ENCODE results near the gene HECW1.
"Not testable (repeated sequence)": the region's sequence is repeated elsewhere in the genome, so short reads cannot be mapped to it uniquely, and the experiment has no call there.

Gene HECW1

GRCh38 chr7:43313628-43314378 is 201.4 kb downstream of the HECW1 start:
- DNase-seq, result no peak

GRCh38 chr7:43314379-43315158 is 202.1 kb downstream of the HECW1 start:
- DNase-seq, result no peak

- DNase-seq, result no peak
Observed at GRCh38 chr7:43317075-43317474, 204.6 kb downstream of the HECW1 start.

- no peak for DNase-seq
Observed at GRCh38 chr7:43318188-43318770, 205.8 kb downstream of the HECW1 start.

GRCh38 chr7:43325595-43325994 is 213.1 kb downstream of the HECW1 start:
- DNase-seq, result no peak

- no peak for DNase-seq
Observed at GRCh38 chr7:43328336-43328735, 215.9 kb downstream of the HECW1 start.

GRCh38 chr7:43328785-43329380 is 216.4 kb downstream of the HECW1 start:
- no peak for DNase-seq

DNA sequence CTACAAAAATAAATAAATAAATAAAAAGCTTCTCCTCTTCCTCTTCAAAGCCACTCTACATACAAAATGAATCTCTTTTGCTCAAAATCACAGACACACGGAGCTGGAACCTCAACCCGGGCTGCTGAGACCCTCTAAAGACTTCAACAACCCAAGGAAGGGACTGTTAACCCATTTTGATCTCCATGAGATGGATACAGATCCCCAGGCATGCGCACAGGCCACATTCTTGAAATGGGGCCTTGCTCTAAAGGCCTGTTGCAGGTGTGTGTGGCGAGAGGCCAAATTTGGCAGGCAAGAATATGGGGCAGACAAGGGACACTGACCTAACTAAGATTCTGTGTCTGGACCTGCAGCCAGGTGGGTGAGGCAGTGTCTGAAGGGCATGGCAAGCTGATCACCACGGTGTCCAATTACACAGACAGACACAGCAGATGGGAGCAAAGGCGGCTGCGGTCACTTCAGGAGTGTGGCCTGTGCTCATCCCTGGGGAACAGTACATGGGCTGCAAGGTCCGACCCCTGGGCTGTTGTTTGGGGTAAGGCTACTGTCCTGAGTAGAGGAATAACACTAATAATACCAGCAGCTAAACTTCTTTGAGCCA is 219.8 kb downstream of the HECW1 start:
- DNase-seq, result no peak

- no peak for DNase-seq
Observed at GRCh38 chr7:43337191-43337590, 224.7 kb downstream of the HECW1 start.

- no peak for DNase-seq
Observed at GRCh38 chr7:43337811-43338210, 225.4 kb downstream of the HECW1 start.

DNA sequence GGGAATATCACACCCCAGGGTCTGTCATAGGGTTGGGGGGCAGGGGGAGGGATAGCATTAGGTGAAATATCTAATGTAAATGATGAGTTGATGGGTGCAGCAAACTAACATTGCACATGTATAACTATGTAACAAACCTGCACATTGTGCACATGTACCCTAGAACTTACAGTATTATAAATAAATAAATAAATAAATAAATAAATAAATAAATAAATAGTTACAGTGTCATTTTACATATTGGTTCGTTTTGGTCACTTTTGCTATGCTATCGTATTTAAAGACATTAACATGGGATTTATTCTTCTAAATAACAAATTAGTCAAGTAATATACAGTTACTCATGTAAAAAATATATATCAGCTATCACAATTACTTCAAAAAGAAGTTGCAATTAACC is 228.7 kb downstream of the HECW1 start:
- no peak for DNase-seq

DNA sequence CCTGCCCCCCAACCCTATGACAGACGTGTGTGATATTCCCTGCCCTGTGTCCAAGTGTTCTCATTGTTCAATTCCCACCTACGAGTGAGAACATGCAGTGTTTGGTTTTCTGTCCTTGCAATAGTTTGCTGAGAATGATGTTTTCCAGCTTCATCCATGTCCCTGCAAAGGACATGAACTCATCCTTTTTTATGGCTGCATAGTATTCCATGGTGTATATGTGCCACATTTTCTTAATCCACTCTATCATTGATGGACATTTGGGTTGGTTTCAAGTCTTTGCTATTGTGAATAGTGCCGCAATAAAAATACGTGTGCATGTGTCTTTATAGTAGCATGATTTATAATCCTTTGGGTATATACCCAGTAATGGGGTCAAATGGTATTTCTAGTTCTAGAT is 231.0 kb downstream of the HECW1 start:
- DNase-seq, result not testable (repeated sequence)

DNA sequence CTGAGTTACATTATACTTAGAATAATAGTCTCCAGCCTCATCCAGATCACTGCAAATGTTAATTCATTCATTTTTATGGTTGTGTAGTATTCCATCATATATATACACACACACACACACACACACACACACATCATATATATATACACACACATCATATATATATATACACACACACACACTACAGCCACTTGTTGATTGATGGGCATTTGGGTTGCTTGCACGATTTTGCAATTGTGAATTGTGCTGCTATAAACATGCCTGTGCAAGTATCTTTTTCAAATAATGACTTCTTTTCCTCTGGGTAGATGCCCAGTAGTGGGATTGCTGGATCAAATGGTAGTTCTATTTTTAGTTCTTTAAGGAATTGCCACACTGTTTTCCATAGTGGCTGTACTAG is 233.2 kb downstream of the HECW1 start:
- DNase-seq, result not testable (repeated sequence)

DNA sequence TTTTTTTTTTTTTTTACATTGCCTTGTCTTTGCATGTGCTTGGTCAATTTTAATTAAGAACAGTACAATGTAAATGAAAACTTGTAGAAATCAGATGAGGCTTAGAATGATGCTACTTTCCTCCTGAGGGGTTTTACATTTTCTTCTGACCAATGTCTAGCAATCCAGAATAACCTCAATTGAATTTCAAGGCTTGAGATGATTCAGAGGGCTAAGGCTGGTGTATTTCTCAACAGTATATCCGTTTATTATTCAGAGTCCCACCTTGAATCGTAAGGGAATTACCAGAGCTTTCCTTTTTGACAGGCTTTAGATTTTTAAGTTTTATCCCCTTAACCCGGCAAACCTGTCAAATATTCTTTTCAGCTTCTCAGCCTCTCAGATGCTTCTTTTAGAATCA is 239.2 kb downstream of the HECW1 start:
- DNase-seq, result no peak

DNA sequence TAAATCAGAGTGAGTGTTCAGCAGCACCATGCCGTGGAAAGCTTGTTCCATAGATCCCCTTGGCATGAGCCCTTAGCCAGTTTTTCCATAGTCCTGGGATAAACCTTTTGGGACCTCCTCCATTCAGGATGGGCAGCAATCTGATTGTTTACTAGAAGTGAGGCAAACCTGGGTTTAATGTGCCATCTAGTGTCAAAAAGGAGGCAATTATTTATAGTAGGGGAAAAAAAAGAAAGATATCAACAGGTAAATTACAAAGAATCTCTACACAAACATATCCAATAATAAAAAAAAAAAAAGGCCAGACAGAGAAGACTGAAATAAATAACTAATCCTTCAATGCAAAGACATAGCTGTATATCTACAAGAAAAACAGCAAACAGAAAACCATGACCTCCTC is 241.5 kb downstream of the HECW1 start:
- no peak for DNase-seq

- DNase-seq, result peak; percentile 79
Observed at GRCh38 chr7:43362652-43363034, 250.2 kb downstream of the HECW1 start.

- DNase-seq, result peak; percentile 92
Observed at GRCh38 chr7:43363035-43363791, 250.8 kb downstream of the HECW1 start.

GRCh38 chr7:43364391-43364790 is 251.9 kb downstream of the HECW1 start:
- no peak for DNase-seq

GRCh38 chr7:43372676-43373355 is 260.4 kb downstream of the HECW1 start:
- no peak for DNase-seq

- DNase-seq, result no peak
Observed at GRCh38 chr7:43377196-43377960, 264.9 kb downstream of the HECW1 start.

DNA sequence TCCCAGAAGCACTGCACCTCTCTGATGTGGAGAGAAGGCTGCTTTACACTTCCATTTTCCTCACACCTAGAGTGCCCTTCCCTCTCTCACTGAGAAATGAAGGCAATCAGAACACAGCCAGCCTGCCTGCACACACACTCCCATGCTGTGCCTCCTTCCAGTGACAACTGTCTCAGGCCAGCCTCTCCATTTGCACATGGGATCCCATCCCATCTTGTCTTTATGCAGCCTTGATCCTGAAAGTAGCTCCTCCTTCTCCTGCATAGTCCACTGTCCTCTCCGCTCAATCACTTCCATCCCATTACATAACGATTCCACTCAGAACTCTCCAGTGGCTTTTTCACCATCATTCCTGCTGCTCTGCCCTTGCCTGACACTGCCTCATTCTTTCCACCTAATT is 266.8 kb downstream of the HECW1 start:
- no peak for DNase-seq

Measured in DMS153 (cell line).